Measurements from ENCODE around the gene CD48.
"Not testable (repeated sequence)": the region's sequence is repeated elsewhere in the genome, so short reads cannot be mapped to it uniquely, and the experiment has no call there.

The CD48 gene

GRCh38 chr1:160741612-160742348 lies 30.2 kb upstream of the CD48 start:
- DNase-seq = no peak

GRCh38 chr1:160741092-160741501 lies 29.5 kb upstream of the CD48 start:
- DNase-seq = no peak

- DNase-seq = no peak
Measured at GRCh38 chr1:160740133-160740688, 28.6 kb upstream of the CD48 start.

GRCh38 chr1:160739098-160739511 lies 27.5 kb upstream of the CD48 start, which contains the start of gene SLAMF7:
SLAMF7 (plus strand) TSS chr1:160739247; CDS start chr1:160739302, 55 bp downstream.
- DNase-seq = no peak

- DNase-seq = no peak
Measured at GRCh38 chr1:160738271-160738670, 26.6 kb upstream of the CD48 start.

- no peak for DNase-seq
Measured at GRCh38 chr1:160734301-160734700, 22.7 kb upstream of the CD48 start.

- DNase-seq = no peak
Measured at GRCh38 chr1:160733898-160734297, 22.3 kb upstream of the CD48 start.

GRCh38 chr1:160731990-160732389 lies 20.4 kb upstream of the CD48 start:
- no peak for DNase-seq

- not testable (repeated sequence) for DNase-seq
Measured at GRCh38 chr1:160731564-160731963, 19.9 kb upstream of the CD48 start.

- DNase-seq = no peak
Measured at GRCh38 chr1:160727316-160727640, 15.7 kb upstream of the CD48 start.

GRCh38 chr1:160726498-160727315 lies 15.1 kb upstream of the CD48 start:
- peak; percentile 93 for DNase-seq

GRCh38 chr1:160726114-160726497 lies 14.5 kb upstream of the CD48 start:
- no peak for DNase-seq

- DNase-seq = peak; percentile 32
Measured at GRCh38 chr1:160724465-160725242, 13.0 kb upstream of the CD48 start.

GRCh38 chr1:160723332-160723731 lies 11.7 kb upstream of the CD48 start:
- DNase-seq = no peak

GRCh38 chr1:160722726-160723125 lies 11.1 kb upstream of the CD48 start:
- DNase-seq = no peak

- no peak for DNase-seq
Measured at GRCh38 chr1:160721473-160721872, 9.9 kb upstream of the CD48 start.

GRCh38 chr1:160720356-160721085 lies 8.9 kb upstream of the CD48 start:
- DNase-seq = no peak

GRCh38 chr1:160718210-160718609 lies 6.6 kb upstream of the CD48 start:
- DNase-seq = no peak

- no peak for DNase-seq
Measured at GRCh38 chr1:160717306-160717705, 5.7 kb upstream of the CD48 start.

GRCh38 chr1:160716013-160716412 lies 4.4 kb upstream of the CD48 start:
- DNase-seq = no peak

- DNase-seq = not testable (repeated sequence)
Measured at GRCh38 chr1:160714034-160714648, 2.5 kb upstream of the CD48 start.

- DNase-seq = no peak
Measured at GRCh38 chr1:160713161-160713560, 1.5 kb upstream of the CD48 start.
